Stomach (tissue), 19 donors: ENCODE measurements around the gene SNX2. TPM values are rescaled to one million over a fixed set of nuclear protein-coding genes. Genes with fewer than 3 reads are reported as not detected.

ENCODE experiments used
- DNase-seq, 2 donors: peaks; one replicate each; pipeline versions ENCODE4 v3.0.0 to v3.0.0-alpha.2; 2013 to 2019
- H3K27ac ChIP-seq, 5 donors: fragments of 200-600 bp in 4 of 5; sonication (generic) in 4 of 5; one replicate each; pipeline ENCODE4 v1.5.1; 2013 to 2019; ENCODE audit warnings: mild to moderate bottlenecking in 1 of 5, moderate library complexity in 1 of 5
- H3K27me3 ChIP-seq, 3 donors: fragments of 200-600 bp; sonication (generic); one replicate each; pipeline ENCODE4 v1.5.1; 2017 to 2019; ENCODE audit warnings: mixed run types in 1 of 3
- H3K36me3 ChIP-seq, 4 donors: fragments of 200-600 bp; sonication (generic); 1 replicate in 3 of 4; 2 replicates in 1 of 4; pipeline ENCODE4 v1.5.1; 2016 to 2019
- H3K4me1 ChIP-seq, 4 donors: fragments of 200-600 bp; sonication (generic); one replicate each; pipeline ENCODE4 v1.5.1; 2016 to 2019
- H3K4me3 ChIP-seq, 4 donors: fragments of 200-600 bp; sonication (generic) in 3 of 4; one replicate each; pipeline ENCODE4 v1.5.1; 2016 to 2019; ENCODE audit warnings: mild to moderate bottlenecking in 1 of 4
- H3K9me3 ChIP-seq, 4 donors: fragments of 200-600 bp; sonication (generic); one replicate each; pipeline ENCODE4 v1.5.1; 2016 to 2019
- CTCF ChIP-seq, 7 experiments: fragments of 450-650 bp in 4 of 7; fragments of 200-600 bp in 3 of 7; sonication (generic) in 3 of 7; IDR thresholded peaks; one replicate each; pipeline ENCODE4 v1.5.1; 2016 to 2019; ENCODE audit warnings: antibody characterized with exemption in 7 of 7, control low read depth in 2 of 7, mild to moderate bottlenecking in 1 of 7
- EP300 ChIP-seq: sonication (generic); formaldehyde crosslinking; IDR thresholded peaks from one replicate; pipeline ENCODE4 v1.6.1; 2017; ENCODE audit warnings: antibody characterized with exemption
- POLR2A ChIP-seq, 4 donors: fragments of 450-650 bp; IDR thresholded peaks; one replicate each; pipeline ENCODE4 v1.6.1; 2016; ENCODE audit warnings: antibody characterized with exemption in 4 of 4, control low read depth in 2 of 4, mild to moderate bottlenecking in 1 of 4, moderate library complexity in 1 of 4
- POLR2AphosphoS5 ChIP-seq, 3 donors: sonication (generic); formaldehyde crosslinking; IDR thresholded peaks; one replicate each; pipeline ENCODE4 v1.6.1; 2016; ENCODE audit warnings: antibody characterized with exemption in 3 of 3
- WGBS, 5 donors: extraction: QIAGEN DNeasy Blood & Tissue Kit in 3 of 5; methylation state at CpG; one replicate each; pipeline versions ENCODE4 v1.1.5 to v1.1.7; 2013 to 2018; 5-methylcytosine and 5-hydroxymethylcytosine counted together
- intact Hi-C: fragments of 100-400 bp; cut with DNase I; formaldehyde crosslinking; loops from one replicate; pipeline ENCODE4 v1.15.1; 2023; ENCODE audit warnings: low total_unique reads
- long read RNA-seq, 10 donors: transcript quantifications; one replicate each; lab custom pipeline, GENCODE V29; 2026
- polyA plus RNA-seq, 3 donors: library from polyadenylated mRNA; stranded (reverse); fragments of 200-250 nt; gene quantifications; one replicate each; pipeline ENCODE4 v1.2.3, GENCODE V29; 2013
- total RNA-seq, 5 donors: library from RNA; depleted of rRNA; stranded (reverse); fragments of >200 nt; gene quantifications; one replicate each; pipeline versions ENCODE4 v1.1.0 to v1.2.3, GENCODE V29; 2014 to 2016
- donor health status: healthy with polysubstance abuse.
- donor health status: Bipolar disorder and iron deficiency.
- donor health status: healthy.

The SNX2 gene
- 100 to 1,000 TPM in 1 of 5 donors, 10 to 100 TPM in 4; 22.8 to 504 (median 68.3) TPM for total RNA-seq
- polyA plus RNA-seq: 10 to 100 TPM; 28.5 to 68.0 (median 37.7) TPM
- long read RNA-seq, donor 1, transcript SNX2-201 (15 exons, 2,128 nt): major isoform, 9 of 50 reads
- long read RNA-seq, donor 1, partial matches to known transcripts: 40 of 50 reads
- long read RNA-seq, donor 1, other reads (novel, unspliced or antisense): 0 of 50 reads
- long read RNA-seq, donor 2, transcript SNX2-201 (15 exons, 2,128 nt): major isoform, 20 of 26 reads
- long read RNA-seq, donor 2, partial matches to known transcripts: 0 of 26 reads
- long read RNA-seq, donor 2, other reads (novel, unspliced or antisense): 6 of 26 reads
- long read RNA-seq, donor 3, transcript SNX2-201 (15 exons, 2,128 nt): major isoform, 13 of 45 reads
- long read RNA-seq, donor 3, partial matches to known transcripts: 27 of 45 reads
- long read RNA-seq, donor 3, other reads (novel, unspliced or antisense): 0 of 45 reads
- long read RNA-seq, donor 4, partial matches to known transcripts: 0 of 5 reads
- long read RNA-seq, donor 4, other reads (novel, unspliced or antisense): 0 of 5 reads
- long read RNA-seq, donor 5, transcript SNX2-201 (15 exons, 2,128 nt): major isoform, 7 of 15 reads
- long read RNA-seq, donor 5, partial matches to known transcripts: 5 of 15 reads
- long read RNA-seq, donor 5, other reads (novel, unspliced or antisense): 0 of 15 reads
- long read RNA-seq, donor 6, transcript SNX2-202 (6 exons, 908 nt): minor isoform, 7 of 190 reads
- long read RNA-seq, donor 6, transcript SNX2-201 (15 exons, 2,128 nt): major isoform, 28 of 190 reads
- long read RNA-seq, donor 6, partial matches to known transcripts: 138 of 190 reads
- long read RNA-seq, donor 6, other reads (novel, unspliced or antisense): 15 of 190 reads
- long read RNA-seq, donor 7, transcript SNX2-201 (15 exons, 2,128 nt): major isoform, 10 of 98 reads
- long read RNA-seq, donor 7, partial matches to known transcripts: 77 of 98 reads
- long read RNA-seq, donor 7, other reads (novel, unspliced or antisense): 7 of 98 reads
- long read RNA-seq, donor 8, transcript SNX2-201 (15 exons, 2,128 nt): major isoform, 9 of 70 reads
- long read RNA-seq, donor 8, partial matches to known transcripts: 58 of 70 reads
- long read RNA-seq, donor 8, other reads (novel, unspliced or antisense): 0 of 70 reads
- long read RNA-seq, donor 9, transcript SNX2-201 (15 exons, 2,128 nt): major isoform, 10 of 68 reads
- long read RNA-seq, donor 9, partial matches to known transcripts: 52 of 68 reads
- long read RNA-seq, donor 9, other reads (novel, unspliced or antisense): 0 of 68 reads
- long read RNA-seq, donor 10, partial matches to known transcripts: 22 of 26 reads
- long read RNA-seq, donor 10, other reads (novel, unspliced or antisense): 0 of 26 reads

GRCh38 chr5:122774861-122775549, at the start of gene SNX2:
Gene SNX2 (plus strand): TSS chr5:122775080. CDS start chr5:122775104, 24 bp downstream.
- peak in 1 of 7 experiments; percentile 8 for TF ChIP-seq CTCF (IDR thresholded peaks at IDR 0.05)
- TF ChIP-seq EP300: no peak
- peak; percentile 63 to 86 (median 83) for TF ChIP-seq POLR2AphosphoS5 (IDR thresholded peaks at IDR 0.05)
- peak; percentile 96 to 98 for DNase-seq
- Histone ChIP-seq H3K27ac (peak within 1 kb of the TSS; percentile 79 to 95 (median 89)), H3K4me3 (peak within 1 kb of the TSS; percentile 73 to 94 (median 90)), H3K4me1 (peaks cover 17 to 46% (median 29%) of the 10 kb centered on the region in 4 donors), H3K36me3 (no peaks in the 10 kb centered on the region), H3K9me3 (no peaks in the 10 kb centered on the region), H3K27me3 (no peaks in the 10 kb centered on the region)
- intact Hi-C loops: loop anchor here (10.0 kb wide), 1 partner anchor 70 kb away; the partner anchor contains the start of gene SNX24
- 0 to 1% (median 1%) methylated on average over 40 to 67 of the region's 67 CpGs for WGBS, 5 donors

GRCh38 chr5:122727112-122727541, 47.8 kb upstream of the SNX2 start:
- H3K9me3 ChIP-seq: no peaks in the 10 kb centered on the region
- H3K36me3 ChIP-seq: no peaks in the 10 kb centered on the region
- 19 to 49% (median 31%) methylated on average over 4 of the region's 4 CpGs for WGBS, 5 donors
- DNase-seq: peak in 1 of 2 donors; percentile 42
- intact Hi-C loops: no loop called here
- H3K4me3 ChIP-seq: no peak overlapping the region
- no peaks in the 10 kb centered on the region for H3K27me3 ChIP-seq
- peaks cover 0 to 5% (median 0%) of the 10 kb centered on the region in 4 donors for H3K4me1 ChIP-seq
- no peak for TF ChIP-seq EP300
- TF ChIP-seq POLR2AphosphoS5 (IDR thresholded peaks at IDR 0.05): no peak
- TF ChIP-seq POLR2A (IDR thresholded peaks at IDR 0.05): no peak
- TF ChIP-seq CTCF (IDR thresholded peaks at IDR 0.05): no peak
- H3K27ac ChIP-seq: peak overlapping the region in 2 of 5 donors; percentile 60 to 66

GRCh38 chr5:122730037-122730436, 44.8 kb upstream of the SNX2 start:
- H3K27me3 ChIP-seq: no peaks in the 10 kb centered on the region
- H3K9me3 ChIP-seq: peaks cover 0 to 2% (median 0%) of the 10 kb centered on the region in 4 donors
- WGBS, 5 donors: 33 to 67% (median 65%) methylated on average over 1 of the region's 1 CpG
- H3K27ac ChIP-seq: peak overlapping the region in 1 of 5 donors; percentile 11
- no peak for DNase-seq
- intact Hi-C loops: no loop called here
- no peaks in the 10 kb centered on the region for H3K4me1 ChIP-seq
- TF ChIP-seq CTCF (IDR thresholded peaks at IDR 0.05) (no peak), POLR2AphosphoS5 (IDR thresholded peaks at IDR 0.05) (no peak), POLR2A (IDR thresholded peaks at IDR 0.05) (no peak), EP300 (no peak)
- H3K4me3 ChIP-seq: no peak overlapping the region
- no peaks in the 10 kb centered on the region for H3K36me3 ChIP-seq
